Sigmoid colon (tissue), 7 donors: ENCODE measurements around the gene DTX4. TPM values are rescaled to one million over a fixed set of nuclear protein-coding genes. Genes with fewer than 3 reads are reported as not detected.
A peak's percentile ranks its signal among the peaks of the same experiment; 100 is the strongest.

Experiments used
- DNase-seq: peaks from one replicate; pipeline ENCODE4 v3.0.0-alpha.2; 2019
- H3K27ac ChIP-seq, 4 donors: fragments of 200-600 bp; sonication (generic); one replicate each; pipeline ENCODE4 v1.5.1; 2016 to 2019; ENCODE audit warnings: mild to moderate bottlenecking in 1 of 4
- H3K27me3 ChIP-seq, 3 donors: fragments of 200-600 bp; sonication (generic); one replicate each; pipeline ENCODE4 v1.5.1; 2019; ENCODE audit warnings: mild to moderate bottlenecking in 1 of 3
- H3K36me3 ChIP-seq, 4 donors: fragments of 200-600 bp; sonication (generic); one replicate each; pipeline ENCODE4 v1.5.1; 2016 to 2019
- H3K4me1 ChIP-seq, 4 donors: fragments of 200-600 bp; sonication (generic); one replicate each; pipeline ENCODE4 v1.5.1; 2017 to 2019
- H3K4me3 ChIP-seq, 4 donors: fragments of 200-600 bp; sonication (generic); one replicate each; pipeline ENCODE4 v1.5.1; 2017 to 2019; ENCODE audit warnings: mild to moderate bottlenecking in 2 of 4, moderate library complexity in 1 of 4
- H3K9me3 ChIP-seq, 4 donors: fragments of 200-600 bp in 3 of 4; sonication (generic) in 3 of 4; one replicate each; pipeline versions ENCODE4 v1.5.1 to v1.6.1; 2013 to 2019
- EP300 ChIP-seq, 4 donors: sonication (generic); formaldehyde crosslinking; IDR thresholded peaks; one replicate each; pipeline ENCODE4 v1.6.1; 2017; ENCODE audit warnings: antibody characterized with exemption in 4 of 4
- POLR2A ChIP-seq, 2 donors: fragments of 450-650 bp; IDR thresholded peaks; one replicate each; pipeline ENCODE4 v1.6.1; 2016; ENCODE audit warnings: antibody characterized with exemption in 2 of 2, mild to moderate bottlenecking in 2 of 2, moderate library complexity in 2 of 2
- POLR2AphosphoS5 ChIP-seq, 4 donors: sonication (generic); formaldehyde crosslinking; IDR thresholded peaks; one replicate each; pipeline ENCODE4 v1.6.1; 2017; ENCODE audit warnings: antibody characterized with exemption in 4 of 4
- WGBS, 2 donors: extraction: QIAGEN DNeasy Blood & Tissue Kit; methylation state at CpG; one replicate each; pipeline ENCODE4 v1.1.7; 2013; 5-methylcytosine and 5-hydroxymethylcytosine counted together
- intact Hi-C: fragments of 100-400 bp; cut with DNase I; formaldehyde crosslinking; loops from one replicate; pipeline ENCODE4 v1.15.1; 2023
- polyA plus RNA-seq, 3 donors: library from polyadenylated mRNA; stranded (reverse); fragments of 200-250 nt; gene quantifications; one replicate each; pipeline ENCODE4 v1.2.3, GENCODE V29; 2013
- total RNA-seq, 4 donors: library from RNA; depleted of rRNA; stranded (reverse); fragments of >200 nt; gene quantifications; one replicate each; pipeline ENCODE4 v1.1.0, GENCODE V29; 2016
- TF ChIP-seq, protein P1 (sequence below), 4 experiments: fragments of 450-650 bp in 3 of 4; fragments of 200-600 bp in 1 of 4; IDR thresholded peaks; one replicate each; pipeline ENCODE4 v1.5.1; 2016 to 2019; ENCODE audit warnings: antibody characterized with exemption in 4 of 4, mild to moderate bottlenecking in 3 of 4, moderate library complexity in 2 of 4
- donor health status: healthy with polysubstance abuse.
- donor health status: Bipolar disorder and iron deficiency.
- donor health status: healthy.

DTX4 gene
- total and polyA plus RNA-seq, 7 donors, result 3.5 to 29.0 (median 7.8) TPM

DNA sequence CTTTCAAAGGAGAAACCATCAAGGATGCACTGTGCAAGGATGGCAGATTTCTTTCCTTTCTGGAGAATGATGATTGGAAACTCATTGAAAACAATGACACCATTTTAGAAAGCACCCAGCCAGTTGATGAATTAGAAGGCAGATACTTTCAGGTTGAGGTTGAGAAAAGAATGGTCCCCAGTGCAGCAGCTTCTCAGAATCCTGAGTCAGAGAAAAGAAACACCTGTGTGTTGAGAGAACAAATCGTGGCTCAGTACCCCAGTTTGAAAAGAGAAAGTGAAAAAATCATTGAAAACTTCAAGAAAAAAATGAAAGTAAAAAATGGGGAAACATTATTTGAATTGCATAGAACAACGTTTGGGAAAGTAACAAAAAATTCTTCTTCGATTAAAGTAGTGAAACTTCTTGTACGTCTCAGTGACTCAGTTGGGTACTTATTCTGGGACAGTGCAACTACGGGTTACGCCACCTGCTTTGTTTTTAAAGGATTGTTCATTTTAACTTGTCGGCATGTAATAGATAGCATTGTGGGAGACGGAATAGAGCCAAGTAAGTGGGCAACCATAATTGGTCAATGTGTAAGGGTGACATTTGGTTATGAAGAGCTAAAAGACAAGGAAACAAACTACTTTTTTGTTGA lies 19.5 kb upstream of the DTX4 start:
- Histone ChIP-seq H3K9me3 (no peaks in the 10 kb centered on the region), H3K4me3 (no peak overlapping the region), H3K27ac (no peak overlapping the region), H3K27me3 (no peaks in the 10 kb centered on the region), H3K4me1 (no peaks in the 10 kb centered on the region), H3K36me3 (peaks cover 0 to 11% (median 5%) of the 10 kb centered on the region in 4 donors)
- TF ChIP-seq POLR2A (IDR thresholded peaks at IDR 0.05), result no peak
- no peak for TF ChIP-seq POLR2AphosphoS5 (IDR thresholded peaks at IDR 0.05)
- TF ChIP-seq, protein P1, sequence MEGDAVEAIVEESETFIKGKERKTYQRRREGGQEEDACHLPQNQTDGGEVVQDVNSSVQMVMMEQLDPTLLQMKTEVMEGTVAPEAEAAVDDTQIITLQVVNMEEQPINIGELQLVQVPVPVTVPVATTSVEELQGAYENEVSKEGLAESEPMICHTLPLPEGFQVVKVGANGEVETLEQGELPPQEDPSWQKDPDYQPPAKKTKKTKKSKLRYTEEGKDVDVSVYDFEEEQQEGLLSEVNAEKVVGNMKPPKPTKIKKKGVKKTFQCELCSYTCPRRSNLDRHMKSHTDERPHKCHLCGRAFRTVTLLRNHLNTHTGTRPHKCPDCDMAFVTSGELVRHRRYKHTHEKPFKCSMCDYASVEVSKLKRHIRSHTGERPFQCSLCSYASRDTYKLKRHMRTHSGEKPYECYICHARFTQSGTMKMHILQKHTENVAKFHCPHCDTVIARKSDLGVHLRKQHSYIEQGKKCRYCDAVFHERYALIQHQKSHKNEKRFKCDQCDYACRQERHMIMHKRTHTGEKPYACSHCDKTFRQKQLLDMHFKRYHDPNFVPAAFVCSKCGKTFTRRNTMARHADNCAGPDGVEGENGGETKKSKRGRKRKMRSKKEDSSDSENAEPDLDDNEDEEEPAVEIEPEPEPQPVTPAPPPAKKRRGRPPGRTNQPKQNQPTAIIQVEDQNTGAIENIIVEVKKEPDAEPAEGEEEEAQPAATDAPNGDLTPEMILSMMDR (IDR thresholded peaks at IDR 0.05), result no peak
- no peak for TF ChIP-seq EP300 (IDR thresholded peaks at IDR 0.05)
- no peak for DNase-seq
- intact Hi-C loops, result no loop called here
- 75 to 89% methylated on average over 8 of the region's 8 CpGs for WGBS, 2 donors

DNA sequence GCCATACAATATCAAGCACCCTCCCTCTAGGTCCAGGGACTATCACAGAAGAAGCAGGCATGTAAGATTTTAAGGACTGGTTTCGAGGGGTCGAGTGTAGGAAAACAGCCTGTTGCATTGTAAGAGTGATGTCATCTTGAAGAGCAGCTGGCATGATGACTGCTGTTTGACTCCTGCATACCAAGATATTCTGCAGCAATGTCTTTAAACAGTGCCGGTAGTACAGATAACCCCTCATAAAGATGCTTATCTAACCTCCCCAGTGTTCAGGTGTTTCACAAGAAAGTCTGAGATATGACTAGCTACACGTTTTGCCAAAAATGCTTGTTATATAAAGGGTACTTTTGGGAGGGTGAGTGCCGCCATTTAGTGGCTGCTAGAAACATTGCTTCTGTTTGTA lies 17.3 kb upstream of the DTX4 start:
- TF ChIP-seq EP300 (IDR thresholded peaks at IDR 0.05), result no peak
- TF ChIP-seq POLR2AphosphoS5 (IDR thresholded peaks at IDR 0.05), result no peak
- TF ChIP-seq, protein P1 (IDR thresholded peaks at IDR 0.05), result no peak
- TF ChIP-seq POLR2A (IDR thresholded peaks at IDR 0.05), result no peak
- Histone ChIP-seq H3K27ac (no peak overlapping the region), H3K9me3 (no peaks in the 10 kb centered on the region), H3K4me1 (no peaks in the 10 kb centered on the region), H3K4me3 (no peak overlapping the region), H3K27me3 (no peaks in the 10 kb centered on the region), H3K36me3 (peaks cover 0 to 8% (median 2%) of the 10 kb centered on the region in 4 donors)
- 16 to 64% methylated on average over 5 of the region's 5 CpGs for WGBS, 2 donors
- intact Hi-C loops, result no loop called here
- DNase-seq, result no peak

DNA sequence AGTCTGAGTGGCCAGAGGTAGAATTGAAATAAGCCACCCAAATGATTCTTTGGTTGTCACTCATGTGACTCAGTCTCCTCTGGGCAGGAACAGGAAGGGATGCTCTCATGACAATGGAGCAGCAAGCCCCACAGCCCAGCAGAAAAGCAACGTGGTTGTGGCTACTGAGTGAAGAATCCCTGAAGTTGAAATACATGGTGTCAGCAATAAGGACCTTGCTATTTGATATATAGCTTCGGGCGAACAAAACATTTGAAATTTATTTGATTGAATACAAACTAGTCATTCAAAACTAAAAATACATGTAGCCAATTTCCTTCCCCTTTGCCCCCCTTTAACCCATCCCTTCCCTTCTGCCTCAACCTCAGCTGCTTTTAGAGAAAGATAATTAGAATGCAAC lies 14.5 kb upstream of the DTX4 start:
- no peak for DNase-seq
- H3K9me3 ChIP-seq, result no peaks in the 10 kb centered on the region
- H3K27me3 ChIP-seq, result no peaks in the 10 kb centered on the region
- H3K4me3 ChIP-seq, result no peak overlapping the region
- no peak overlapping the region for H3K27ac ChIP-seq
- intact Hi-C loops, result no loop called here
- H3K4me1 ChIP-seq, result no peaks in the 10 kb centered on the region
- no peak for TF ChIP-seq POLR2AphosphoS5 (IDR thresholded peaks at IDR 0.05)
- H3K36me3 ChIP-seq, result no peaks in the 10 kb centered on the region
- 63 to 82% methylated on average over 3 of the region's 3 CpGs for WGBS, 2 donors

DNA sequence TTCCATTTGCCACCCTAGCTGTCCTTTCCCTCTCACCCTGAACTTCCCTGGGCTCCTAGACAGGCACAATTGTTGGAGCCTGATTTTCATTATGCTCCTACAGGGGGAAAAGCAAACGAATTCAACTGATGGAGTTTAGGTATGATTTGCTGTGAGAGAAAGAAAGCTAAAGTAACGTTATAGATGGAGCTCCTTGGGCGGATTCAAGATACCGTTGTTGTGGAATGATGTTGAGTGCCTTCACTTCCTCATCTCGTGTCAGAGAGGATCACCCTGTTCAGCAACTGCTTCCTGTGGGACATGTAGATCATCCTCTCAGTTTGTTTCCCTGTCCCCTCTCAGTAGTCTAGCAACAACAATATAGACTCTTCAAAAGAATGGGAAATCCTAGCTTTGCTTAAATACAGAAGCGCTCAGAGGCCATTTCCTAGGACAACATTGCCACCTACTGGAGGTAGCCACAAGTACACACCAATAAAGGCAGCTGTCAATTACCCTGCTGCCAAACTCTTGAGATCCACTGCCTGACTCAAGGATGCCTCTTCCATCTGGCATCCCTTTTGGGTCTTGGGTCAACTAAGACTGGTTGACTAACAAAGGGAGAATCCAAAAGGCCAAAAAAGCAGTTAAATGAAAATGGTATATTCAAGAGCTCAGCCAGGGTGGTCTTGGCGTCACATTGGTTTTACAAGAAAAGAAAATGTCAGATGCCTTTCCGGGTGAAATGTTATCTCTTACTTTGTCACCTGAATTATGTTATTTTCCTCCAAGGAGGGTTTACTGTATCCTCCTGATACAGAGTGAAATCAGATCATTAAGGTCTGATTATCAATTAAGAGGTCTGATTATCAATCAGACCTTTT lies 13.5 kb upstream of the DTX4 start:
- TF ChIP-seq POLR2AphosphoS5 (IDR thresholded peaks at IDR 0.05) (no peak), EP300 (IDR thresholded peaks at IDR 0.05) (no peak), POLR2A (IDR thresholded peaks at IDR 0.05) (no peak)
- TF ChIP-seq, protein P1 (IDR thresholded peaks at IDR 0.05), result peak; percentile 45 to 66 (median 64)
- Histone ChIP-seq H3K9me3 (no peaks in the 10 kb centered on the region), H3K4me1 (no peaks in the 10 kb centered on the region), H3K27me3 (no peaks in the 10 kb centered on the region), H3K36me3 (no peaks in the 10 kb centered on the region), H3K27ac (no peak overlapping the region), H3K4me3 (no peak overlapping the region)
- no peak for DNase-seq
- intact Hi-C loops, result no loop called here
- WGBS, 2 donors, result 38 to 43% methylated on average over 8 of the region's 8 CpGs

DNA sequence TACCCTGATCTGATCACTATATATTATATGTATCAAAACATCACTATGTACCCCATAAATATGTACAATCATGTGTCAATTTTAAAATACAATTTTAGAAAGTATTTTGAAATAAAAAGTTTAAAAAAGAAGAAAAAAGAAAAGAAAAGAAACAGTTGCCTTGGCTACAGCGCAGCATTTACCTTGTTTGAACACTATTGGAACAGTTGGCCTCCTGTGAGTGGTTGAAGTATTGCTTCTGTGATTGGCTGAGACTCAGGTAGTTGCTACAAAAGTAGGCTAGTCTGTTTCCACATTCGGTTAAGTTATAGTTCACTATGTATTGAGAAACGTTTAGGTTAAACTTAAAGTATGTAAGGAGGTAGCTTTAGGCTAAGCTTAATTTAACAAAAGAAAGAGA lies 7.9 kb upstream of the DTX4 start:
- H3K27ac ChIP-seq, result no peak overlapping the region
- H3K27me3 ChIP-seq, result no peaks in the 10 kb centered on the region
- no peaks in the 10 kb centered on the region for H3K36me3 ChIP-seq
- 66 to 86% methylated on average over 3 of the region's 3 CpGs for WGBS, 2 donors
- TF ChIP-seq POLR2AphosphoS5 (IDR thresholded peaks at IDR 0.05) (no peak), POLR2A (IDR thresholded peaks at IDR 0.05) (no peak), EP300 (IDR thresholded peaks at IDR 0.05) (no peak)
- TF ChIP-seq, protein P1 (IDR thresholded peaks at IDR 0.05), result no peak
- no peaks in the 10 kb centered on the region for H3K9me3 ChIP-seq
- no peaks in the 10 kb centered on the region for H3K4me1 ChIP-seq
- DNase-seq, result no peak
- intact Hi-C loops, result no loop called here
- no peak overlapping the region for H3K4me3 ChIP-seq
